Coronary artery (tissue), 2 donors: ENCODE results near the gene DYNLT4.

Source experiments
- DNase-seq: peaks from one replicate; pipeline ENCODE4 v3.0.0-alpha.2; 2017; ENCODE audit warnings: low spot score
- H3K27ac ChIP-seq, 2 donors: fragments of 200-600 bp; sonication (generic); one replicate each; pipeline ENCODE4 v1.5.1; 2016 to 2019
- H3K4me3 ChIP-seq: fragments of 200-600 bp; sonication (generic); 2 replicates; pipeline ENCODE4 v1.5.1; 2016; ENCODE audit warnings: mild to moderate bottlenecking, moderate library complexity
- TF ChIP-seq, protein P1 (sequence below): fragments of 200-600 bp; sonication (generic); IDR thresholded peaks from one replicate; pipeline ENCODE4 v1.5.1; 2019; ENCODE audit warnings: antibody characterized with exemption

DYNLT4 gene

DNA sequence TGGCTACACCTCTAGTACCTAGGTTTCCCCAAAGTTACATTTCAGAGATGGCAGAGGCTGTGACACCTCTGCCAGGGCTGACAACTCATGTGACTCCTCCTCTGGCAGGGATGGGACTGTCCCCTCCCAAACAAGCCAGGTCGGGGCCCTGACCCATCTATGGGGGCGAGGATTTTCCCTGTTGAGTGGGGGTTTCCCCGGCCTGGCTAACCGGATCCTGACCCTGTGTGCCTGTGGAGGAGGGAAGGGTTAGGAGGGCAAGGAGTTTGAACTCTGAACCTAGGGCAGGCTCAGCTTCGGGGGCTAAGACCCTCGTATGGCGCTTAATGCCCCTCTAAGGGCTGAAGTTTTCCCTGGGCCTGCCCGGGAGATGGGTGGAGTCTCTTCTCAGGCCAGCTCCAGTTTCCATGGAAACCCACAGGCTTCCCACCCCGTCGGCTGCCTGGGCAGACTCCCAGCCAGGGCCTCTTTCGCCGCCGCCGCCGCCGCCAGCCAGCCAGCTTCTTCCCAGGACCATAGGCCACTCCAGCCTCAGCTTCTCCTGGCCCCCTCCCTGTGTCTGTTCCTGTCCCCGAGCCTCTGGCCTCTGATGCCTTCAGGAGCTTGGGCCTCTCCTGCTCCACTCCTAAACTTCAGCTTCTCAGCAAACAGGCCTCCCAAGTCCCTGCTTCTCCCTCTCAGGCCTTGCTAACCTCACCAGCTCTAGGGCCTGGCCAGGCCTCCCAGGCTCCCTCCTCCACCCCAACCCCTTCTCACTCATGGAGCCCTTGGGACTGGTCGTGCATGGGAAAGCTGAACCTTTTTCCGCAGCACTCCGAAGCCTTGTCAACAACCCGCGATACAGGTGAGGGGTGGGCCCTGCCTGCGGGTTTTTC, 1.1 kb upstream of the DYNLT4 start, which contains the start of gene BTBD19:
Gene BTBD19, plus strand, starts transcription at position 461 of the 875 bp plus-strand sequence. Its CDS starts 298 bp downstream, at position 759.
- peak; percentile 94 for DNase-seq
- TF ChIP-seq, protein P1, sequence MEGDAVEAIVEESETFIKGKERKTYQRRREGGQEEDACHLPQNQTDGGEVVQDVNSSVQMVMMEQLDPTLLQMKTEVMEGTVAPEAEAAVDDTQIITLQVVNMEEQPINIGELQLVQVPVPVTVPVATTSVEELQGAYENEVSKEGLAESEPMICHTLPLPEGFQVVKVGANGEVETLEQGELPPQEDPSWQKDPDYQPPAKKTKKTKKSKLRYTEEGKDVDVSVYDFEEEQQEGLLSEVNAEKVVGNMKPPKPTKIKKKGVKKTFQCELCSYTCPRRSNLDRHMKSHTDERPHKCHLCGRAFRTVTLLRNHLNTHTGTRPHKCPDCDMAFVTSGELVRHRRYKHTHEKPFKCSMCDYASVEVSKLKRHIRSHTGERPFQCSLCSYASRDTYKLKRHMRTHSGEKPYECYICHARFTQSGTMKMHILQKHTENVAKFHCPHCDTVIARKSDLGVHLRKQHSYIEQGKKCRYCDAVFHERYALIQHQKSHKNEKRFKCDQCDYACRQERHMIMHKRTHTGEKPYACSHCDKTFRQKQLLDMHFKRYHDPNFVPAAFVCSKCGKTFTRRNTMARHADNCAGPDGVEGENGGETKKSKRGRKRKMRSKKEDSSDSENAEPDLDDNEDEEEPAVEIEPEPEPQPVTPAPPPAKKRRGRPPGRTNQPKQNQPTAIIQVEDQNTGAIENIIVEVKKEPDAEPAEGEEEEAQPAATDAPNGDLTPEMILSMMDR, result no peak
- H3K4me3 ChIP-seq, result peak within 1 kb of the TSS; percentile 64

DNA sequence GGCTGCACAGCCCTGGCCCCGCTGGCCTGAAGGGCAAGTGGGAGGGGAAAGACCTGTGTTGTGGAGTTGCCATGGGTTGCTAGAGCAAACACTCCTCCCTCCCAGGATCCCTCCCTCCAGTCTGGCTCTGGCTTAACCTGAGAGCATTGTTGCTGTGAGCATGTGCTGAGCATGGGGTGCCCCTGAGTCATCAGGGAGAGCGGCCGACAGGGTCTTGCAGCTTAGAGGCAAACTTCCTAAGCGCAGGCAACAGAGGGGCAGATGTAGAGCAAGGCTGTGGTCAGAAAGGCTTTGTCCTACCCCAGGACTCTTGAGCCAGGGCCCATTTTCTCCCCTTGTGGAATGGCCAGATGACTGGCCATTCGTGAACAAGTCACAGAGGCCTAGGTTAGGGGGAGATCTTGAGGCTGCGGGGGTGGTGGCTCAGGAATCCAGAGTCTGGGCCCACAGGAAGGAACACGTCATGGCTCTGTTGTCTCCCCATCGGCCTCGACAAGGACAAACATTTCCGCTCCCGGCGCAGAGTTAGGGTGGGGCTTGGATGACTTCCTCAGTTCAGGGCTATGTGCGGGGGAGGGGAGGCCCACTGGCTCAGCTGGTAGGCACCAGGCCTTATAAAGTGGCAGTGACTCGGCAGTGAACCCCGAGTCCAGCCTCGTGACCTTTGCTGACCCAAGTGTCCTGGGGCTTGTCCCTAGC, 362 bp upstream of the DYNLT4 start:
- TF ChIP-seq, protein P1, result no peak
- H3K27ac ChIP-seq, result peak overlapping the region; percentile 100
- DNase-seq, result peak; percentile 99
- peak overlapping the region; percentile 64 for H3K4me3 ChIP-seq

More for the DNA sequence above, 1.1 kb upstream of the DYNLT4 start, which contains the start of gene BTBD19:
- peak within 1 kb of the TSS; percentile 100 for H3K27ac ChIP-seq

DNA sequence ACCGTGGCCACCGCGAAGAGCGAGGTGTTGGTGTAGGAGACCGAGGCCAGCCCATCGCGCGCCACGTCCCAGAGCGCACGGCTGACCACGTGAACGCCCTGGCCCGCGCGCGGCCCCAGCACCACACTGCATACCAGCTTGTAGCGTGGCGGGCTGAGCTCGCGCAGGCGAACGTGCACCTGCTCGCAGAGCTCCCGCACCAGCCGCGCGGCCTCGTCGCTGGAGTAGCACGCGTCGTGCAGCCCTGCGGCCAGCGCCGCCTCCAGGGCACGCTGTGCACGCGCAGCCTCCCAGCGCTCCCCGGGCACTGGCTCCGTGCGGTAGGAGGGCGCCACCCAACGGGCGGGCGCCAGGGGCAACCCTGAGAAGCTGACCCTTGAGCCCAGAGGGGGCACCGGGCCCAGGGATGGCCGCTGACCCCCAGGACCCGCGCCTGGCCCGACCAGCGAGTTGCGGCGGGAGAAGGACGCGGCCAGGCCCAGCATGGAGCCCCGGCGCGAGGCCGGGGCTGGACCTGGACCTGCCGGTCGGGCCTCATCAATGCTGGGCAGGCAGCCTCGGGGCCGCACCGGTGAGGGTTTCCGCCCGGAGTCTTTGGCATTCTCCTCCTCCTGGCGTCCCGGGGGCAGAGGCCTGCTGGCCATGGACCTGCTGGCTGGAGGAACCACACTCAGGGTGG, 987 bp downstream of the DYNLT4 start:
- DNase-seq, result peak; percentile 79
- peak overlapping the region; percentile 100 for H3K27ac ChIP-seq
- H3K4me3 ChIP-seq, result peak overlapping the region; percentile 64
- TF ChIP-seq, protein P1, result no peak

DNA sequence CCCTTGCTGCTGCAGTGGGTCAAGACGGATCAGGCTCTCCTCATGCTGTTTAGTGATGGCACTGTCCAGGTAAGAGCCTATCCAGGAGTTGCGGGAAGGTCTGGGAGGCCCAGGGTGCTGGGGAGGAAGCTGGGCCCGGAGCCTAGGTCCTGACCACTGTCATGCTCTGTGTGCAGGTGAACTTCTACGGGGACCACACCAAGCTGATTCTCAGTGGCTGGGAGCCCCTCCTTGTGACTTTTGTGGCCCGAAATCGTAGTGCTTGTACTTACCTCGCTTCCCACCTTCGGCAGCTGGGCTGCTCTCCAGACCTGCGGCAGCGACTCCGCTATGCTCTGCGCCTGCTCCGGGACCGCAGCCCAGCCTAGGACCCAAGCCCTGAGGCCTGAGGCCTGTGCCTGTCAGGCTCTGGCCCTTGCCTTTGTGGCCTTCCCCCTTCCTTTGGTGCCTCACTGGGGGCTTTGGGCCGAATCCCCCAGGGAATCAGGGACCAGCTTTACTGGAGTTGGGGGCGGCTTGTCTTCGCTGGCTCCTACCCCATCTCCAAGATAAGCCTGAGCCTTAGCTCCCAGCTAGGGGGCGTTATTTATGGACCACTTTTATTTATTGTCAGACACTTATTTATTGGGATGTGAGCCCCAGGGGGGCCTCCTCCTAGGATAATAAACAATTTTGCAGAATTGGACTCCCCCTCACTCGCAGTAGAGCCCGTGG, 1.7 kb downstream of the DYNLT4 start:
- peak; percentile 75 for DNase-seq
- H3K27ac ChIP-seq, result peak overlapping the region; percentile 100
- TF ChIP-seq, protein P1, result no peak
- H3K4me3 ChIP-seq, result no peak overlapping the region

DNA sequence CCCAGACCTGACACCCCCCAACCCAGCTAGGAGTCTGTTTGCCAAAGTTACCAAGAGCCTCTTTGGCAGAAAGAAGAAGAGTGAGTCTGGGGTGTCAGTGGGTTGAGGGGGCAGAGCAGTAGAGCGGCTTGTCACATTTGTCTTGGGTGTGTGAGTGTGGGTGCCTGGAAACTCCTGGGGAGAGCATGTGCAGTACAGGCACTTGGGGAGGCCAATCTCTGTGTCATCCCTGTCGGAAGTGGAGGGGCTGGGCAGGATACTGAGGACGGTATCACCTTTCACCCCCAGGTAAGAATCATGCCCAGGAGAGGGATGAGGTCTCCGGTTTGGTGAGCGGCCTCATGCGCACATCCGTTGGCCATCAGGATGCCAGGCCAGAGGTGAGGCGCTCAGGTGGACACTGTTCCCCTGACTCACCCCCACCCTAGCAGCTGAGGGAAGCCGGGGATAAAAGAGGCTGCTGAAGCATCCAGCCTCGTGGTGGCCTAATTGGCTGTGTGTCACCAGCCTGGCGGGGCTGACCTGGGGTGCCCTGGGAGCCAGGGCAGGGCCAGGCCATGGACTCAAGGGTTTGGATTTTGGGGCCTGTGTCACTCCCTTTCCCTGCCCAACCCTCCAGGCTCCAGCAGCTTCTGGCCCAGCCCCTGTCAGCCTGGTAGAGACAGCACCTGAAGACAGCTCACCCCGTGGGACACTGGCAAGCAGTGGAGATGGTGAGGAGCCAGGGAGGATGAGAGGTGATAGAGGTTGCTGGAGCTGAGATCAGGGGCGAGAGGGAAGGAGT, 3.6 kb downstream of the DYNLT4 start:
- TF ChIP-seq, protein P1, result no peak
- peak overlapping the region; percentile 56 to 97 for H3K27ac ChIP-seq
- DNase-seq, result no peak

DNA sequence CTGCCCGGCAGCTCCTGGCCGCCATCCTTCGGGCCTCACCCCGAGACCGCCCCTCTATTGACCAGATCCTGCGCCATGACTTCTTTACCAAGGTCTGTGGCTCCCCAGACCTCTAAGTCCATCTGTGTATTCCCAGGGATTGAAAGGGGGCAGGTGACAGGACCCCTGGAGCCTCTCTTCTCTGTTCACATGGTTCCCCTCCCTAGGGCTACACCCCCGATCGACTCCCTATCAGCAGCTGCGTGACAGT, 4.2 kb downstream of the DYNLT4 start:
- TF ChIP-seq, protein P1, result no peak
- Histone ChIP-seq H3K27ac (peak overlapping the region; percentile 56 to 97), H3K4me3 (peak overlapping the region; percentile 93)
- no peak for DNase-seq

More for the DNA sequence above, 3.6 kb downstream of the DYNLT4 start:
- H3K4me3 ChIP-seq, result peak overlapping the region; percentile 93
